GM18951 (cell line): ENCODE data around the gene MBOAT1.
"Not testable (repeated sequence)": the region's sequence is repeated elsewhere in the genome, so short reads cannot be mapped to it uniquely, and the experiment has no call there.

ENCODE experiments used
- POLR2A ChIP-seq: IDR thresholded peaks from 4 replicates; pipeline ENCODE4 v1.6.1; 2011; ENCODE audit warnings: mild to moderate bottlenecking; ENCODE audit not compliant: insufficient read length, insufficient read depth; ENCODE audit errors: extremely low read depth
- in situ Hi-C: fragments of 300-500 bp; cut with MboI; formaldehyde crosslinking; loops from one replicate; pipeline ENCODE4 v1.12.0; 2022; ENCODE audit warnings: low sequenced_read_pairs, mixed read lengths, inconsistent platforms; ENCODE audit not compliant: unreplicated experiment

Gene MBOAT1

GRCh38 chr6:20202699-20203302 lies 9.5 kb downstream of the MBOAT1 start:
- TF ChIP-seq POLR2A = no peak

GRCh38 chr6:20202324-20202658 lies 10.0 kb downstream of the MBOAT1 start:
- TF ChIP-seq POLR2A = no peak
- in situ Hi-C loops = no loop called here

More at GRCh38 chr6:20202699-20203302, 9.5 kb downstream of the MBOAT1 start:
- in situ Hi-C loops = no loop called here

GRCh38 chr6:20200761-20201630 lies 11.3 kb downstream of the MBOAT1 start:
- no peak for TF ChIP-seq POLR2A
- in situ Hi-C loops = no loop called here

- in situ Hi-C loops = no loop called here
These were observed 13.5 kb downstream of the MBOAT1 start for GRCh38 chr6:20198775-20199174.

GRCh38 chr6:20198156-20198774 lies 14.0 kb downstream of the MBOAT1 start:
- in situ Hi-C loops = no loop called here
- no peak for TF ChIP-seq POLR2A

More at GRCh38 chr6:20198775-20199174, 13.5 kb downstream of the MBOAT1 start:
- TF ChIP-seq POLR2A = no peak

GRCh38 chr6:20197251-20197650 lies 15.0 kb downstream of the MBOAT1 start:
- in situ Hi-C loops = no loop called here
- TF ChIP-seq POLR2A = no peak

GRCh38 chr6:20192625-20193024 lies 19.6 kb downstream of the MBOAT1 start:
- no peak for TF ChIP-seq POLR2A
- in situ Hi-C loops = no loop called here

DNA sequence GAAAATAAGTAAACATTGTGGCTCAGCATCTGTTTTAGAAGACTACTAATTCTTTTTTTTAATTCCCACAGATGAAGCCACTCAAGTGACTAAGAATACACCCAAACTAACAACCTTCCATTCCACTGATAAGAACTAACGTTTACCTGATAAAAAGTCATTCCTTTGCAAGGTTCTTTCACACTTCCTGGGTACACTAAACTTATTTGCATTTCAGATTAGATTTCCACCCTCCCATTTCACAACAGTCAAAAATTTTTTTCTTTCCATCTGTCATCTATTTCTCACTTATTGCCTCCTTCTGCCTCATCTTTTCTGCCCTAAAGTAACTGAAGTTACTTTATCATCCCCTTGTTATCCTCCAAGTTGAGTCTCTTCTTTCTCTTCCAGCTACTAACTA lies 20.3 kb downstream of the MBOAT1 start:
- TF ChIP-seq POLR2A = no peak
- in situ Hi-C loops = no loop called here

DNA sequence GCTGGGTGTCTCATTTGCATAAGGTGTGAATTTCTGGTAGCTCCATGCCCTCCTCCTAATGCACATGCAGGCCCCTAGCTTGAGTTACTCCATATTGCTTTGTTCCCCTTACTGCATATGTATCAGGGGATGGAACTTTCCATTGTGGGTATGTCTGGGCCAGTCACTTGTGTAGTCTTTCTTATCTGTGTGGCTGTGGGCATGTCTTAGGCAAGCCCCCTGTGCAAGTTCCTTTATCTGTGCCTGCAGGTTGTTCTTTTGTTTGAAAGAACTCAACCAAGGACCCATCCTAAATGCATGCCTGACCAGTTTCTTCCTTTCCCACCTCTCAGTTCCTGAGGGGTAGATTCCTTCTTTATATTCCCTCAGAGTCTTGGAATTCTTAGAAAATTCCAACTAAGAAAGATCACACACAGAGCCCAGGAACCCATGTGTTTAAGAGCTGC lies 23.6 kb downstream of the MBOAT1 start:
- in situ Hi-C loops = no loop called here
- no peak for TF ChIP-seq POLR2A

DNA sequence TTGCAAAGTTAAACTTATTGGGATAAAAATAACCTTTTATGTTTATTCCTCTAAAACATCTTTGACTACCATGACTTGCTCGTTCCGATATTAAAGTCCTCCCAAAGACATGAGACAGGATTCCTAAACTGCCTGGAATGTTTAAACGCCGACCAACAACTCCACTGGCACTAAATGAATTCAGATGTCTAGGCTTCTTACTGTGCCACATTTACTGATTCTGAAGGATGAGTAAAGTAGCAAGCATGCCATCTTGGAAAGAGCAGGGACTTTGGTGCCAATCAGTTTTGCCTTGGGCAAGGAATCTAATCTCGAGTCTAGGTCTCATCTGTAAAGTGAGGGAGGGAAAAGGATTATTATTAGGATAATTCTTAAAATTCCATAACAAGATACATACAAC lies 25.3 kb downstream of the MBOAT1 start:
- no peak for TF ChIP-seq POLR2A
- in situ Hi-C loops = no loop called here

- TF ChIP-seq POLR2A = no peak
These were observed 28.6 kb downstream of the MBOAT1 start for GRCh38 chr6:20183706-20184105.

DNA sequence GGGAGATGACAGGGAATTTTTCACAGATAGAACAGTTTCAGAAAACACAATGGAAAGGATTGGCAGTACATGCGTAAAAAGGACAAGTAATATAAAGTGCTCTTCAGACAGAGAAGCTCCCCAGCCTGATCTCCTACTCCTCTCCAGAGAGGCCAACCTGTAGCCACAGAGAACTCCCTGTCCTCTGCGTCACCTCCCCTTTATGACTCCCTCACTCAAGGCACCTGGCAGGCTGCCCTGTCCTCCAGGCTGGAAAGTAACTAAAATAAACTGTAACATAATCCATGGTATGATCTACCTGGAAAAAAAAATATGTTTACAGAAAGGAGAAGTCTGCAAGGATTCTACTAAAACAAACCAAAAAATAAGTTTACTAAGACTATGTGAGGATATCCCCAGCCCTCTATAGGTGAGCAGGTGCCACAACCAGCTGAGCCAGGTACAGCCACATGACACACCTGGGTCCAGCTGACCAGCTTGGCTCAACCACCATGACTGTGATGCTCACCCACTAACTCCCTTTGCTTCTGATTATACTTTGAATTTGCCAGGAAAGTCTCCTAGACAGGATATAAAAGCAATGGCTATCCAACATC lies 29.2 kb downstream of the MBOAT1 start:
- no peak for TF ChIP-seq POLR2A
- in situ Hi-C loops = no loop called here

More at GRCh38 chr6:20183706-20184105, 28.6 kb downstream of the MBOAT1 start:
- in situ Hi-C loops = no loop called here

- in situ Hi-C loops = no loop called here
- no peak for TF ChIP-seq POLR2A
These were observed 30.2 kb downstream of the MBOAT1 start for GRCh38 chr6:20182069-20182468.

DNA sequence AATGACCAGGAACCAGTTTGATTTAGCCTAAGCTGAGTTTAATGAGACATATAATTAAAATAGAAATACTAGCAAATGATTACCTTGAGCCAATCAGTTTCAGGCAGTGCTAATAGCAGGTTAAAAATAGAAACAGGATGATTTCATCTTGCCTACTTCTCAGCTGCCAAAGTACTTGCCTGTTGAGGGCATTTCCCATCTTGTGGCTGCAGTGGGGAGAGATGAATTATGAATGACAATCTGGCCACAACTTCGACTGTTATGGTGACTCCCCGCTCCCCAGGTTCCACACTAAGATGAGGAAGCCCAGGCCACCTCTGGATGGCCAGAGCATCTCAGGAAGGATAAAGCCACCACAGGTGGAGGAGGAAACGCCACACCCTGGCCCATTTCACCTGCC lies 31.3 kb downstream of the MBOAT1 start:
- no peak for TF ChIP-seq POLR2A
- in situ Hi-C loops = no loop called here

DNA sequence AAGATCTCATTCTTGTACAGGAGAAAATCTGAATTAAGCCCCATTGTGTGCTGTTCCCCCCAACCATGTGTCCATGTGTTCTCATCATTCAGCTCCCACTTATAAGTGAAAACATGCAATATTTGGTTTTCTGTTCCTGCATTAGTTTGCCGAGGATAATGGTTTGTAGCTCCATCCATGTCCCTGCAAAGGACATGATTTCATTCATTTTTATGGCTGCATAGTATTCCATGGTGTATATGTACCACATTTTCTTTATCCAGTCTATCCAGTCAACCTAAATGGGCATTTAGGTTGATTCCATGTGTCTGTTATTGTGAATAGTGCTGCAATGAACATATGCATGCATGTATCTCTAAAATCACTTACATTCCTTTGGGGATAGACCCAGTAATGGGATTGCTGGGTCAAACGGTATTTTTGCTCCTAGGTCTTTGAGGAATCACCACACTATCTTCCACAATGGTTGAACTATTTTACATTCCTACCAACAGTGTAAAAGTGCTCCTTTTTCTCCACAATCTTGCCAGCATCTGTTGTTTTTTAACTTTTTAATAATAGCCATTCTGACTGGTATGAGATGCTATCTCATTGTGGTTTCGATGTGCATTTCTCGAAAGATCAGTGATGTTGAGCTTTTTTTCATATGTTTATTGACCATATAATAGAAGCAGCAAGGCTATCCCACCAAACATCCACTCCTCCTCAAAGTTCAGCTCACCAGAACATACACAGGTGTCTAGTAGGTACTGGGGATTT lies 32.8 kb downstream of the MBOAT1 start:
- in situ Hi-C loops = not testable (repeated sequence)
